SK-N-SH (cell line): ENCODE results near the gene SLAIN1. TPM values are rescaled to one million over a fixed set of nuclear protein-coding genes. Genes with fewer than 3 reads are reported as not detected.

Source experiments
- CTCF ChIA-PET: fragments of 300-600, 350-600 bp; formaldehyde crosslinking; extraction: SDS; loops from one replicate; lab custom pipeline; 2021; lab: Yijun Ruan, JAX
- POLR2A ChIA-PET: fragments of 350-600 bp; sonication (Branson Sonifier 250); formaldehyde crosslinking; extraction: SDS; loops from one replicate; lab custom pipeline; 2020; ENCODE audit warnings: antibody characterized with exemption, inconsistent platforms; lab: Yijun Ruan, JAX
- DNase-seq: peaks from one replicate; pipeline ENCODE4 v3.0.0; 2012
- H2AFZ ChIP-seq: fragments of 200-600 bp; sonication (generic); 2 replicates; pipeline ENCODE4 v1.8.1; 2016; ENCODE audit warnings: antibody characterized with exemption, mild to moderate bottlenecking, low read depth
- H3F3A ChIP-seq: fragments of 200-600 bp; sonication (generic); replicated peaks from 2 replicates; pipeline ENCODE3; 2016; ENCODE audit warnings: antibody characterized with exemption, mild to moderate bottlenecking; ENCODE audit not compliant: insufficient read depth
- H3K27ac ChIP-seq, 2 experiments: fragments of 200-500 bp in 1 of 2; fragments of 200-600 bp in 1 of 2; sonication (Bioruptor generic) in 1 of 2; sonication (generic), shearing (Covaris generic) in 1 of 2; 2 replicates each; pipeline versions ENCODE4 v1.5.1 to v1.6.1; 2014 to 2016; ENCODE audit warnings: low read depth in 2 of 2, inconsistent platforms in 1 of 2, low read length in 1 of 2, mild to moderate bottlenecking in 1 of 2, mixed read lengths in 1 of 2
- H3K27me3 ChIP-seq: fragments of 200-600 bp; sonication (generic), shearing (Covaris generic); 2 replicates; pipeline ENCODE4 v1.6.1; 2016; ENCODE audit warnings: mixed run types; ENCODE audit not compliant: insufficient read depth
- H3K36me3 ChIP-seq, 2 experiments: fragments of 200-500 bp in 1 of 2; fragments of 200-600 bp in 1 of 2; sonication (Bioruptor generic) in 1 of 2; sonication (generic) in 1 of 2; replicated peaks in 1 of 2; 2 replicates each; pipeline versions ENCODE3 to v1.5.1; 2014 to 2016; ENCODE audit warnings: low read length in 1 of 2, mild to moderate bottlenecking in 1 of 2; ENCODE audit not compliant: insufficient read depth in 2 of 2, control insufficient read depth in 1 of 2
- H3K4me1 ChIP-seq, 2 experiments: fragments of 200-500 bp in 1 of 2; fragments of 200-600 bp in 1 of 2; sonication (Bioruptor generic) in 1 of 2; sonication (generic), shearing (Covaris generic) in 1 of 2; 2 replicates each; pipeline versions ENCODE4 v1.5.1 to v1.6.1; 2014 to 2016; ENCODE audit warnings: low read depth in 1 of 2, low read length in 1 of 2, mixed run types in 1 of 2; ENCODE audit not compliant: insufficient read depth in 2 of 2, control insufficient read depth in 1 of 2
- H3K4me2 ChIP-seq: fragments of 200-600 bp; sonication (generic), shearing (Covaris generic); 2 replicates; pipeline ENCODE4 v1.6.1; 2017; ENCODE audit warnings: mixed run types
- H3K4me3 ChIP-seq, 2 experiments: fragments of 200-500 bp in 1 of 2; fragments of 200-600 bp in 1 of 2; sonication (Bioruptor generic) in 1 of 2; sonication (generic), shearing (Covaris generic) in 1 of 2; 2 replicates each; pipeline versions ENCODE4 v1.5.1 to v1.8.1; 2014 to 2016; ENCODE audit warnings: low read depth in 2 of 2, inconsistent platforms in 1 of 2, low read length in 1 of 2, mild to moderate bottlenecking in 1 of 2, mixed read lengths in 1 of 2, moderate library complexity in 1 of 2
- H3K79me2 ChIP-seq: fragments of 200-600 bp; sonication (generic); 2 replicates; pipeline ENCODE4 v1.8.1; 2017; ENCODE audit warnings: mild to moderate bottlenecking; ENCODE audit not compliant: insufficient read depth
- H3K9ac ChIP-seq: fragments of 200-600 bp; sonication (generic); 2 replicates; pipeline ENCODE4 v1.6.1; 2017; ENCODE audit warnings: mixed run types
- H3K9me2 ChIP-seq: fragments of 200-600 bp; sonication (generic); 2 replicates; pipeline ENCODE4 v1.6.1; 2017; ENCODE audit warnings: mixed run types
- H3K9me3 ChIP-seq: fragments of 200-600 bp; sonication (generic); 2 replicates; pipeline ENCODE4 v1.6.1; 2017; ENCODE audit warnings: mixed run types, mild to moderate bottlenecking, moderate library complexity
- H4K20me1 ChIP-seq: fragments of 200-600 bp; sonication (generic); 2 replicates; pipeline ENCODE4 v1.6.1; 2017; ENCODE audit warnings: mild to moderate bottlenecking, mixed run types; ENCODE audit not compliant: insufficient read depth
- CHD2 ChIP-seq: fragments of 150-350 bp; IDR thresholded peaks from 2 replicates; pipeline ENCODE4 v1.6.1; 2018; ENCODE audit warnings: low read length; ENCODE audit not compliant: partially characterized antibody
- EP300 ChIP-seq, 2 experiments: IDR thresholded peaks; 2 replicates each; pipeline versions ENCODE4 v1.4.0 to v1.6.1; 2012; ENCODE audit warnings: borderline replicate concordance in 1 of 2, low read depth in 1 of 2, low read length in 1 of 2
- EZH2phosphoT487 ChIP-seq: fragments of 200-600 bp; sonication (generic); IDR thresholded peaks from 2 replicates; pipeline ENCODE4 v1.6.1; 2017; ENCODE audit warnings: low read depth, mixed run types, mild to moderate bottlenecking, antibody characterized with exemption, moderate library complexity, borderline replicate concordance
- FOSL2 ChIP-seq: IDR thresholded peaks from 2 replicates; pipeline ENCODE4 v1.4.0; 2012; ENCODE audit warnings: low read depth, mild to moderate bottlenecking, moderate library complexity, borderline replicate concordance
- FOXJ3 ChIP-seq: sonication (generic); formaldehyde crosslinking; IDR thresholded peaks from 2 replicates; pipeline ENCODE4 v1.5.1; 2020; ENCODE audit warnings: mild to moderate bottlenecking, missing genetic modification reagents
- GABPA ChIP-seq: IDR thresholded peaks from 2 replicates; pipeline ENCODE4 v1.4.0; 2012; ENCODE audit warnings: low read depth, mild to moderate bottlenecking
- GATA2 ChIP-seq: sonication (generic); formaldehyde crosslinking; IDR thresholded peaks from 2 replicates; pipeline ENCODE4 v1.5.0; 2020; ENCODE audit warnings: mild to moderate bottlenecking, missing genetic modification reagents
- MAX ChIP-seq: IDR thresholded peaks from 2 replicates; pipeline ENCODE4 v1.4.0; 2012; ENCODE audit warnings: low read depth
- MEF2A ChIP-seq: IDR thresholded peaks from 2 replicates; pipeline ENCODE4 v1.4.0; 2012; ENCODE audit warnings: low read depth, borderline replicate concordance
- MXI1 ChIP-seq: IDR thresholded peaks from 2 replicates; pipeline ENCODE4 v1.6.1; 2012; ENCODE audit warnings: mild to moderate bottlenecking, low read depth, low read length, improper control_type of control experiment
- NFIC ChIP-seq: IDR thresholded peaks from 2 replicates; pipeline ENCODE4 v1.4.0; 2012; ENCODE audit warnings: borderline replicate concordance
- NRF1 ChIP-seq: IDR thresholded peaks from 2 replicates; pipeline ENCODE4 v1.6.1; 2012; ENCODE audit warnings: low read depth, mild to moderate bottlenecking, low read length
- PBX3 ChIP-seq: IDR thresholded peaks from 2 replicates; pipeline ENCODE4; 2012
- RAD21 ChIP-seq: IDR thresholded peaks from 2 replicates; pipeline ENCODE4 v1.6.1; 2012; ENCODE audit warnings: mild to moderate bottlenecking, low read length
- RFX5 ChIP-seq: IDR thresholded peaks from 2 replicates; pipeline ENCODE4 v1.6.1; 2012; ENCODE audit warnings: mild to moderate bottlenecking, improper control_type of control experiment, low read length
- RXRA ChIP-seq: IDR thresholded peaks from 2 replicates; pipeline ENCODE4 v1.4.0; 2012; ENCODE audit warnings: low read depth, mild to moderate bottlenecking, borderline replicate concordance
- SIN3A ChIP-seq: IDR thresholded peaks from 2 replicates; pipeline ENCODE4 v1.6.1; 2012; ENCODE audit warnings: low read depth, mild to moderate bottlenecking, low read length, moderate library complexity, borderline replicate concordance
- USF1 ChIP-seq: IDR thresholded peaks from 2 replicates; pipeline ENCODE4 v1.4.0; 2012; ENCODE audit warnings: low read depth, borderline replicate concordance
- USF2 ChIP-seq: fragments of 150-350 bp; IDR thresholded peaks from 2 replicates; pipeline ENCODE4 v1.6.1; 2017; ENCODE audit warnings: antibody characterized with exemption, low read length, low read depth, borderline replicate concordance
- ZBTB33 ChIP-seq: IDR thresholded peaks from 2 replicates; pipeline ENCODE4 v1.4.0; 2012; ENCODE audit warnings: low read depth, borderline replicate concordance
- WGBS: methylation state at CpG from one replicate; pipeline ENCODE4 v1.1.6; 2017; ENCODE audit warnings: low lambda C conversion rate; 5-methylcytosine and 5-hydroxymethylcytosine counted together
- polyA plus RNA-seq, 3 experiments: library from polyadenylated mRNA; depleted of rRNA; stranded (reverse); fragments of >200 nt; gene quantifications; 2 replicates each; pipeline ENCODE4 v1.2.3, GENCODE V29; 2012

The SLAIN1 gene
- polyA plus RNA-seq, 1 of the 3 experiments (the other 2 are of a cell fraction): 1.6 TPM

GRCh38 chr13:77740097-77740735 lies 42.7 kb downstream of the SLAIN1 start:
- Histone ChIP-seq H3K4me3 (no peak overlapping the region), H3F3A (no peaks in the 10 kb centered on the region), H3K4me2 (no peak overlapping the region), H3K36me3 (no peaks in the 10 kb centered on the region), H3K27ac (no peak overlapping the region), H3K9me3 (no peaks in the 10 kb centered on the region), H3K4me1 (no peaks in the 10 kb centered on the region; a peak in 2 of 4 replicates), H2AFZ (no peak overlapping the region), H3K9ac (no peak overlapping the region), H4K20me1 (no peaks in the 10 kb centered on the region), H3K9me2 (no peaks in the 10 kb centered on the region), H3K79me2 (no peaks in the 10 kb centered on the region), H3K27me3 (no peaks in the 10 kb centered on the region)
- WGBS: 73% methylated on average over 7 of the region's 7 CpGs
- ChIA-PET POLR2A (no interaction called here), CTCF (interaction anchor here (0.6 to 0.7 kb wide), 2 partner anchors 159 to 1242 kb away, joined by 4 read pairs; no protein-coding TSS in a partner anchor)
- DNase-seq: no peak
- TF ChIP-seq PBX3 (no peak), FOXJ3 (CRISPR knock-in tag) (no peak), SIN3A (no peak), ZBTB33 (no peak), CHD2 (no peak), RAD21 (no peak), RXRA (no peak), USF2 (no peak), FOSL2 (no peak), EP300 (IDR thresholded peaks at IDR 0.05; ENCODE audit: borderline replicate concordance in 1 of 2, low read depth in 1 of 2, low read length in 1 of 2) (no peak), NRF1 (no peak), MAX (no peak), RFX5 (no peak), MEF2A (no peak), EZH2phosphoT487 (no peak), NFIC (no peak), GABPA (no peak), USF1 (no peak), GATA2 (CRISPR knock-in tag) (no peak), MXI1 (no peak)
